ENCODE results near the gene CACUL1.

CACUL1 gene

DNA sequence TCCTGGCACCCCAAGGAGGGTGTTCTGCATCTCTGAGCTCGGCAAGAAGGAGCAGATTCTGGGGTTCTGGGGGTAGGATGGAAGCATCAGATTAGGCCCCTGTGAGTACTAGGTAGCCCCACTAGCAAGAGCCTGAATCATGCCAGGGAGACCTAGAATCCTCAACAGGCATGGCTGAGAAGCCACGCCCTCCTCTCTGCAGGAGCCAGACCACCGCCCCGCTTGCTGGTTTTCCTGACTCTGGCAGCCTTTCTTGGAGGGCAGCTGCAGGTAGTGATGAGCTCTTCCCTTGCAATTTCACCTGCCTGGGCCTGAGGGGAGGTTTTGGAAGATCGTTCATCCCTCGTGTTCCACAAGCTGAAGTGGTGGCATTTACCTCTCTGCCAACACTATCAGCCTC, 90.4 kb downstream of the CACUL1 start (continued):
- TF ChIP-seq, protein P1, sequence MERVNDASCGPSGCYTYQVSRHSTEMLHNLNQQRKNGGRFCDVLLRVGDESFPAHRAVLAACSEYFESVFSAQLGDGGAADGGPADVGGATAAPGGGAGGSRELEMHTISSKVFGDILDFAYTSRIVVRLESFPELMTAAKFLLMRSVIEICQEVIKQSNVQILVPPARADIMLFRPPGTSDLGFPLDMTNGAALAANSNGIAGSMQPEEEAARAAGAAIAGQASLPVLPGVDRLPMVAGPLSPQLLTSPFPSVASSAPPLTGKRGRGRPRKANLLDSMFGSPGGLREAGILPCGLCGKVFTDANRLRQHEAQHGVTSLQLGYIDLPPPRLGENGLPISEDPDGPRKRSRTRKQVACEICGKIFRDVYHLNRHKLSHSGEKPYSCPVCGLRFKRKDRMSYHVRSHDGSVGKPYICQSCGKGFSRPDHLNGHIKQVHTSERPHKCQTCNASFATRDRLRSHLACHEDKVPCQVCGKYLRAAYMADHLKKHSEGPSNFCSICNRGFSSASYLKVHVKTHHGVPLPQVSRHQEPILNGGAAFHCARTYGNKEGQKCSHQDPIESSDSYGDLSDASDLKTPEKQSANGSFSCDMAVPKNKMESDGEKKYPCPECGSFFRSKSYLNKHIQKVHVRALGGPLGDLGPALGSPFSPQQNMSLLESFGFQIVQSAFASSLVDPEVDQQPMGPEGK (CRISPR knock-in tag; IDR thresholded peaks at IDR 0.05; ENCODE audit: borderline replicate concordance) = no peak
- TF ChIP-seq ZC3H10 (CRISPR knock-in tag; IDR thresholded peaks at IDR 0.05) (no peak), CSDC2 (CRISPR knock-in tag; IDR thresholded peaks at IDR 0.05) (no peak), PPARA (CRISPR knock-in tag; IDR thresholded peaks at IDR 0.05; ENCODE audit: borderline replicate concordance) (no peak), GLIS3 (CRISPR knock-in tag; IDR thresholded peaks at IDR 0.05) (no peak), ZNF8 (CRISPR knock-in tag; IDR thresholded peaks at IDR 0.05) (no peak), ZNF70 (CRISPR knock-in tag; IDR thresholded peaks at IDR 0.05) (no peak), ESRRG (CRISPR knock-in tag; IDR thresholded peaks at IDR 0.05) (no peak), OSR1 (CRISPR knock-in tag; IDR thresholded peaks at IDR 0.05) (no peak), ZFP3 (CRISPR knock-in tag; IDR thresholded peaks at IDR 0.05) (no peak)

DNA sequence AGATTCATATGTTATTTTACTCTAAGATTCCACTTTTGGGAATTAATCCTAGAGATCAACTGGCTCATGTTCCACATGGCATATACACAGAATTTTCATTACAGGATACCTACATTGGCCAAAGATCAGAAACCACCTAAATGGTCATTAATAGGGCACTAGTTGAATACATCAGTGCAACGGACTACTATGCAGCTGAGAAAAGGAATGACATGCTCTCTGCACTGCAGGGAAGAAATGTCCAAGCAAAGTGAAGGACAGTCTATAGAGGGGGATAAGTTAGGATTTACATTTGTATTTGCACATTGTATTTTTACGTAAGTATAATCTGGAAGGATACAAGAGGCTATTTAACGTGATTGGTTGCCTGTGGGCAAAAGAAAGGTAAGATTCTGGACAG, 91.6 kb downstream of the CACUL1 start:
- no peak for ATAC-seq

DNA sequence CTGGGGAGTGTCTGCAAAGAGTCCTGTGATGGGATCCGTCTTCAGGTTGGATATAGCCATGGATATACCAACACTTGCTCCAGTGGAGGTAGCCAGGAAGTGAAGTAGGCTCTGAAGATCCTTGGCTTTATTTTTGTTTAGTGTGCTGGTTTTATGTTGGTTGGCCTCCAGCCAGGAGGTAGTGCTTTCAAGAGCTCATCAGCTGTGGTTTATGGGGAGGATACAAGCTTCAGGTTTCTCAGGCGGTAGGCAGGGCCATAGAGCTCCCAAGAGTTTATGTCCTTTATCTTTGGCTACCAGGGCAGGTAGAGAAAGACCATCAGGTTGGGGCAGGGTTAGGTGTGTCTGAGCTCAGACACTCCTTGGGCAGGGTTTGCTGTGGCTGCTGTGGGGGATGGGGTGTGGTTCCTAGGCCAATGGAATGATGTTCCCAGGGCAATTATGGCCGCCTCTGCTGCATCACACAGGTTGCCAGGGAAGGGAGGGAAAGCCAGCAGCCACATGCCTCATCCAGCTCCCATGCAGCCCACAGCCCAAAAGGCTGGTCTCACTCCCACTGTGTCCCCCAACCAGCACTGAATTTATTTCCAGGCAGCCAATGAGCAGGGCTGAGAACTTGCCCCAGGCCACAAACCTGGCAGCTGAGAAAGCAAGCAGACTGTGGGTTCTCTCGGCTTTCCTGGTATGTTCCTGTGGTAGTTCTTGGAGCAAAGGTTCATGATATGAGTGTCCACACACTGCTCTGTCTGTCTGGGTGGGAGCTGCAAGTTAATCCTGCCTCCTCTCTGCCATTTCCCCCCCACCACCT, 92.3 kb downstream of the CACUL1 start:
- TF ChIP-seq TOX (CRISPR knock-in tag; IDR thresholded peaks at IDR 0.05; ENCODE audit: borderline replicate concordance) (no peak), GLIS3 (CRISPR knock-in tag; IDR thresholded peaks at IDR 0.05) (no peak), ZC3H10 (CRISPR knock-in tag; IDR thresholded peaks at IDR 0.05) (no peak), ZFP30 (CRISPR knock-in tag; IDR thresholded peaks at IDR 0.05) (no peak), PPARA (CRISPR knock-in tag; IDR thresholded peaks at IDR 0.05; ENCODE audit: borderline replicate concordance) (no peak), ARNTL (CRISPR knock-in tag; IDR thresholded peaks at IDR 0.05; ENCODE audit: borderline replicate concordance, low read depth) (no peak), ZNF70 (CRISPR knock-in tag; IDR thresholded peaks at IDR 0.05) (no peak), ZNF565 (CRISPR knock-in tag; conservative IDR thresholded peaks at IDR 0.05; ENCODE audit: low read depth) (no peak)
- TF ChIP-seq, protein P2, sequence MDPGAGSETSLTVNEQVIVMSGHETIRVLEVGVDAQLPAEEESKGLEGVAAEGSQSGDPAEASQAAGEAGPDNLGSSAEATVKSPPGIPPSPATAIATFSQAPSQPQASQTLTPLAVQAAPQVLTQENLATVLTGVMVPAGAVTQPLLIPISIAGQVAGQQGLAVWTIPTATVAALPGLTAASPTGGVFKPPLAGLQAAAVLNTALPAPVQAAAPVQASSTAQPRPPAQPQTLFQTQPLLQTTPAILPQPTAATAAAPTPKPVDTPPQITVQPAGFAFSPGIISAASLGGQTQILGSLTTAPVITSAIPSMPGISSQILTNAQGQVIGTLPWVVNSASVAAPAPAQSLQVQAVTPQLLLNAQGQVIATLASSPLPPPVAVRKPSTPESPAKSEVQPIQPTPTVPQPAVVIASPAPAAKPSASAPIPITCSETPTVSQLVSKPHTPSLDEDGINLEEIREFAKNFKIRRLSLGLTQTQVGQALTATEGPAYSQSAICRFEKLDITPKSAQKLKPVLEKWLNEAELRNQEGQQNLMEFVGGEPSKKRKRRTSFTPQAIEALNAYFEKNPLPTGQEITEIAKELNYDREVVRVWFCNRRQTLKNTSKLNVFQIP (CRISPR knock-in tag; IDR thresholded peaks at IDR 0.05; ENCODE audit: borderline replicate concordance, low read depth) = no peak
- no peak for ATAC-seq

More for the DNA sequence above, 91.6 kb downstream of the CACUL1 start:
- no peak for TF ChIP-seq TCF4 (CRISPR knock-in tag; IDR thresholded peaks at IDR 0.05; ENCODE audit: borderline replicate concordance)
- TF ChIP-seq, protein P3, sequence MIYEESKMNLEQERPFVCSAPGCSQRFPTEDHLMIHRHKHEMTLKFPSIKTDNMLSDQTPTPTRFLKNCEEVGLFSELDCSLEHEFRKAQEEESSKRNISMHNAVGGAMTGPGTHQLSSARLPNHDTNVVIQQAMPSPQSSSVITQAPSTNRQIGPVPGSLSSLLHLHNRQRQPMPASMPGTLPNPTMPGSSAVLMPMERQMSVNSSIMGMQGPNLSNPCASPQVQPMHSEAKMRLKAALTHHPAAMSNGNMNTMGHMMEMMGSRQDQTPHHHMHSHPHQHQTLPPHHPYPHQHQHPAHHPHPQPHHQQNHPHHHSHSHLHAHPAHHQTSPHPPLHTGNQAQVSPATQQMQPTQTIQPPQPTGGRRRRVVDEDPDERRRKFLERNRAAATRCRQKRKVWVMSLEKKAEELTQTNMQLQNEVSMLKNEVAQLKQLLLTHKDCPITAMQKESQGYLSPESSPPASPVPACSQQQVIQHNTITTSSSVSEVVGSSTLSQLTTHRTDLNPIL (CRISPR knock-in tag; IDR thresholded peaks at IDR 0.05; ENCODE audit: low read depth) = no peak
- TF ChIP-seq PPARA (CRISPR knock-in tag; IDR thresholded peaks at IDR 0.05; ENCODE audit: borderline replicate concordance) = no peak
- TF ChIP-seq ZFP3 (CRISPR knock-in tag; IDR thresholded peaks at IDR 0.05) = no peak
- TF ChIP-seq ZNF565 (CRISPR knock-in tag; conservative IDR thresholded peaks at IDR 0.05; ENCODE audit: low read depth) = no peak
- TF ChIP-seq ISL1 (CRISPR knock-in tag; IDR thresholded peaks at IDR 0.05) = no peak
- TF ChIP-seq ZFP30 (CRISPR knock-in tag; IDR thresholded peaks at IDR 0.05) = no peak
- no peak for TF ChIP-seq BACH2 (CRISPR knock-in tag; IDR thresholded peaks at IDR 0.05; ENCODE audit: borderline replicate concordance)
- no peak for TF ChIP-seq OSR1 (CRISPR knock-in tag; IDR thresholded peaks at IDR 0.05)
- TF ChIP-seq, protein P2 (CRISPR knock-in tag; IDR thresholded peaks at IDR 0.05; ENCODE audit: borderline replicate concordance, low read depth) = no peak
- no peak for TF ChIP-seq ZNF8 (CRISPR knock-in tag; IDR thresholded peaks at IDR 0.05)
- no peak for TF ChIP-seq ZC3H10 (CRISPR knock-in tag; IDR thresholded peaks at IDR 0.05)
- TF ChIP-seq SNAI2 (CRISPR knock-in tag; IDR thresholded peaks at IDR 0.05) = no peak
- TF ChIP-seq ESRRG (CRISPR knock-in tag; IDR thresholded peaks at IDR 0.05) = no peak
- no peak for TF ChIP-seq TOX (CRISPR knock-in tag; IDR thresholded peaks at IDR 0.05; ENCODE audit: borderline replicate concordance)
- TF ChIP-seq CSDC2 (CRISPR knock-in tag; IDR thresholded peaks at IDR 0.05) = no peak
- no peak for TF ChIP-seq RARB (CRISPR knock-in tag; IDR thresholded peaks at IDR 0.05)
- TF ChIP-seq ZNF70 (CRISPR knock-in tag; IDR thresholded peaks at IDR 0.05) = no peak
